ENCODE measurements around the gene FMNL2. TPM values are rescaled to one million over a fixed set of nuclear protein-coding genes. Genes with fewer than 3 reads are reported as not detected.

FMNL2 gene
- total RNA-seq, 1 experiment from 2014 or later, result 16.3 TPM

- in situ Hi-C loops (cut with HindIII; ENCODE audit: low sequenced_read_pairs), result no loop called here
- DNase-seq (ENCODE audit: low spot score), result no peak
These were observed 142.5 kb downstream of the FMNL2 start for GRCh38 chr2:152477347-152478092.

GRCh38 chr2:152479282-152479681 is 144.3 kb downstream of the FMNL2 start:
- in situ Hi-C loops (cut with HindIII; ENCODE audit: low sequenced_read_pairs), result no loop called here

GRCh38 chr2:152480821-152481399 is 145.9 kb downstream of the FMNL2 start:
- in situ Hi-C loops (cut with HindIII; ENCODE audit: low sequenced_read_pairs), result no loop called here

More at GRCh38 chr2:152479282-152479681, 144.3 kb downstream of the FMNL2 start:
- no peak for DNase-seq (ENCODE audit: low spot score)

GRCh38 chr2:152481881-152482583 is 147.1 kb downstream of the FMNL2 start:
- in situ Hi-C loops (cut with HindIII; ENCODE audit: low sequenced_read_pairs), result no loop called here
- no peak for DNase-seq (ENCODE audit: low spot score)

More at GRCh38 chr2:152480821-152481399, 145.9 kb downstream of the FMNL2 start:
- no peak for DNase-seq (ENCODE audit: low spot score)

- in situ Hi-C loops (cut with HindIII; ENCODE audit: low sequenced_read_pairs), result no loop called here
- DNase-seq (ENCODE audit: low spot score), result peak; percentile 41
These were observed 148.5 kb downstream of the FMNL2 start for GRCh38 chr2:152483276-152484063.

- DNase-seq (ENCODE audit: low spot score), result no peak
These were observed 151.2 kb downstream of the FMNL2 start for GRCh38 chr2:152485954-152486736.

GRCh38 chr2:152486737-152487400 is 151.9 kb downstream of the FMNL2 start:
- in situ Hi-C loops (cut with HindIII; ENCODE audit: low sequenced_read_pairs), result no loop called here
- DNase-seq (ENCODE audit: low spot score), result no peak

More at GRCh38 chr2:152485954-152486736, 151.2 kb downstream of the FMNL2 start:
- in situ Hi-C loops (cut with HindIII; ENCODE audit: low sequenced_read_pairs), result no loop called here

- in situ Hi-C loops (cut with HindIII; ENCODE audit: low sequenced_read_pairs), result no loop called here
These were observed 153.1 kb downstream of the FMNL2 start for GRCh38 chr2:152488075-152488474.

GRCh38 chr2:152489364-152489763 is 154.4 kb downstream of the FMNL2 start:
- DNase-seq (ENCODE audit: low spot score), result no peak
- in situ Hi-C loops (cut with HindIII; ENCODE audit: low sequenced_read_pairs), result no loop called here

More at GRCh38 chr2:152488075-152488474, 153.1 kb downstream of the FMNL2 start:
- no peak for DNase-seq (ENCODE audit: low spot score)

GRCh38 chr2:152490686-152491455 is 155.9 kb downstream of the FMNL2 start:
- in situ Hi-C loops (cut with HindIII; ENCODE audit: low sequenced_read_pairs), result no loop called here
- DNase-seq (ENCODE audit: low spot score), result no peak

GRCh38 chr2:152492131-152492530 is 157.2 kb downstream of the FMNL2 start:
- DNase-seq (ENCODE audit: low spot score), result no peak
- in situ Hi-C loops (cut with HindIII; ENCODE audit: low sequenced_read_pairs), result no loop called here

GRCh38 chr2:152492911-152493310 is 157.9 kb downstream of the FMNL2 start:
- in situ Hi-C loops (cut with HindIII; ENCODE audit: low sequenced_read_pairs), result no loop called here

GRCh38 chr2:152493417-152493816 is 158.4 kb downstream of the FMNL2 start:
- no peak for DNase-seq (ENCODE audit: low spot score)
- in situ Hi-C loops (cut with HindIII; ENCODE audit: low sequenced_read_pairs), result no loop called here

More at GRCh38 chr2:152492911-152493310, 157.9 kb downstream of the FMNL2 start:
- DNase-seq (ENCODE audit: low spot score), result no peak

- in situ Hi-C loops (cut with HindIII; ENCODE audit: low sequenced_read_pairs), result no loop called here
- no peak for DNase-seq (ENCODE audit: low spot score)
These were observed 159.1 kb downstream of the FMNL2 start for GRCh38 chr2:152493945-152494528.

GRCh38 chr2:152496371-152496770 is 161.4 kb downstream of the FMNL2 start:
- in situ Hi-C loops (cut with HindIII; ENCODE audit: low sequenced_read_pairs), result no loop called here
- no peak for DNase-seq (ENCODE audit: low spot score)

- DNase-seq (ENCODE audit: low spot score), result peak; percentile 88
- in situ Hi-C loops (cut with HindIII; ENCODE audit: low sequenced_read_pairs), result no loop called here
These were observed 162.6 kb downstream of the FMNL2 start for GRCh38 chr2:152497481-152498052.
